GM21723 (cell line): ENCODE measurements around the gene TXNDC5.
A peak's percentile ranks its signal among the peaks of the same experiment; 100 is the strongest.
"Not testable (repeated sequence)": the region's sequence is repeated elsewhere in the genome, so short reads cannot be mapped to it uniquely, and the experiment has no call there.

Experiments used
- ATAC-seq: cut with Tn5 transposase; IDR thresholded peaks from one replicate; pipeline ENCODE4 v1.9.1; 2021; ENCODE audit warnings: mild to moderate bottlenecking, moderate library complexity; ENCODE audit not compliant: unreplicated experiment

Gene TXNDC5

GRCh38 chr6:7914991-7915789 is 4.6 kb upstream of the TXNDC5 start:
- ATAC-seq: no peak

GRCh38 chr6:7914311-7914710 is 3.7 kb upstream of the TXNDC5 start:
- no peak for ATAC-seq

DNA sequence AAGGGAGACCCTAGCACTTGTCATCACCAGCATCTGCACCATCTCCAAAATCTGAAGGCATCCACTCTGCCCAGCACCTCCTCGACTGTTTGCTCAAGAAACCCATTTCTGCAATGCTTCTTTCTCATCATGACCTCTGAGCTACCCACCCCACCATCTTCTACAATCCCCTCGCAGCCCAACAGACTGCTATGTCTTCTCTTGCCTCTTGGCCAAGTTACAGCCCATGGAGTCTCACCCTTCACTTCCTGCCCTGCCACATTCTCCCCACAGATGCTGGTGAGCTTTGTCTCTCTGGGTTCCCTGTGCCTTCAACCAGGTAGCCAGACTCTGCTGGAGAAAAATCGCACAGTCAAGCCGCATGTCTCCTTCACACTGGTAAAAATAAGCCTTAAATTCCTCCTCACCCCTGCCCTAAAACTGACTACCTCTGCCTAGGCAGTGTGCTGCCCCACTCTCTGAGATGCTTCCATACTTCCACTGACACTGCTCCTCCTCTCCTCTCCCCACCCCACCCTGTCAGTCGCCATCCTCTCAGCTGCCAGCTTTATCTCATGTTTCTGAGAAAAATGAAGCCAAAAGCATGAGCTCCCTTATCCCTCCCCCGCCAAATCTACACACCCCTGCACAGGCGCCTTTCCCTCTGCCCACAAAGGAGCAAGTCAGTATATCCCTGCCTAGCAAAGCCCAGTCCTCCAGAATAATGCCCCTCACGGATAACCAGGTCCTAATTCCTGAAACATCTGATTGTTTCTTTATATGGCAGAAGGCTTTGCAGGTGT is 2.3 kb upstream of the TXNDC5 start:
- ATAC-seq: no peak

DNA sequence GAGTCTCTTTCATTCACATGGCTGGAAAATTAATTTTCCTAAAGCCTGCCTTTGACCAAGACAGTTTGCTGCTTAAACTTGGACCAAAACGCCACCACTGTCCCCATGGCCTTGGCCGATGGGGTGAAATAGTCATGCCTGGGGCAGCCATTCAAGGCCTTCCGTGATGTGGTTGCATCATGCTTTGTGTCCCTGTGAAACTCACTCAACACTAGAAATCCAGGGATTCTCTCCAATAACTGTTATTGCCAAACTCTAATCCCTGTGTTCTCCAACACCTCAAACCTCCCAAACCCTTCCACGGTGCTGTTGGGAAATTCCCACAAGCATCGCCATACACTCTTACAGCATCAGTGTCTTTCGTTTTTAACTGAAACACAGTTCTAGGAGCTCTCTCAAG is 1.4 kb upstream of the TXNDC5 start:
- ATAC-seq: no peak

GRCh38 chr6:7911345-7911725 is 747 bp upstream of the TXNDC5 start:
- no peak for ATAC-seq

DNA sequence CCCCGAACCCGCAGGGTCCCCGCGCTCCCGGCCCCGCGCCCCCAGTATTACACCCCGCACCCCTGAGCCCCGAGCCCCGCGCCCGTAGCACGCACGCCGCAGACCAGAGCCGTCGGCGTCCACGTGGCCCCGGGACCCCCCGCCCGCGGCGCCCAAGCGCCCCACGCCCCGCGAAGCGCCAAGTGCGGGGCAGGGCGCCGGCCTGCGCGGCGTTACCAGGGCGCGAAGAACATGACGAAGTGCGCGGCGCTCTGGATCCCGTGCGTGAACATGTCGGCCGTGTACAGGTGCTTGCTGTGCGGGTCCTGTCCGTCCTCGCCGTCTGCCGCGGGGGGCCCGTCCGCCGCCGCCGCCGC is 312 bp downstream of the TXNDC5 start:
- ATAC-seq: no peak

DNA sequence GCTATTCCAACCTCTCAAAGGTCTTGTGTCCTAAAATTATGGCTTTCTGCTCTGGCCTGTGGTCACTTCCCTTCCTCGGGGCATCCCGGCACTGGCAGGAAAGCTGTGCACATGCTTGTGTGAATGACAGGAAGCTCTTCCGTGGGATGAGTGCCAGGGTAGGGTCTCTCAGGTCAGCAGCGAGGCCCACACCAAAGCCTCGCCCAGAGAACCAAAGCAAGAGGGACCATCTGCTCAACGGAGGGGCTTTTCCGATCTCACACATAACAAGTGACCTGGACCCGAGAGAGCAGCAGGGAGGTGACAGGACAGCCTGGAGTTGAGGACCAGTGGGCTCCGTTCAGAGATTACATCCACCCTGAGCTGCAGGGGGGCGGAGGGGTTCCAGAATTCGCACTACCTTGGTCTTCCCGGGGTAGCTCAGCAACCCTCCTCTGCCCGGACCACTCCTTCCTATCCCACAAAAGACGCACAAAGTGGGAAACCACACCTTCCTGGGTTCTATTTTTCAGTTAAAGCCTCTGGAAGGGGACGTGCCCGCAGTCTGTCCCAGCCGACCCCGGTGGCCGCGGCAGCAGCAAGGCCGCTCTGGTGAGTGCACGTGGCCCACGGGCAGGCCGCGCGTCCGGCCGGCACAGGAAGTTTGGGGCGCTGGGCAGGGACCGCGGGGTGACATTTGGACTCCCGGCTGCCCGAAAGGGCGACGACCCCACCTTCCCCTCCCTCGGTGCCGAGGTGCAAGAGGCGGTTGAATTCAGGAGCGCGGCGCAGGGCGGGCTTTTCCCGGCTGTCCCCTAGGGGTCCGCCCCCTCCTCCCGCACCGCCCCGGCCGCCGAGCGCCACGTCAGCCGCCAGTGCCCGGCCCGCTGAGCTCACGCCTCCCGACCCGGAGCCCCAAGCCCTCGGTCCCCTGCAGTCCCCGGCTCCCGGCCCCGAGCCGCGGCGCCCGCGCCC is 988 bp downstream of the TXNDC5 start:
- peak; percentile 32 for ATAC-seq

DNA sequence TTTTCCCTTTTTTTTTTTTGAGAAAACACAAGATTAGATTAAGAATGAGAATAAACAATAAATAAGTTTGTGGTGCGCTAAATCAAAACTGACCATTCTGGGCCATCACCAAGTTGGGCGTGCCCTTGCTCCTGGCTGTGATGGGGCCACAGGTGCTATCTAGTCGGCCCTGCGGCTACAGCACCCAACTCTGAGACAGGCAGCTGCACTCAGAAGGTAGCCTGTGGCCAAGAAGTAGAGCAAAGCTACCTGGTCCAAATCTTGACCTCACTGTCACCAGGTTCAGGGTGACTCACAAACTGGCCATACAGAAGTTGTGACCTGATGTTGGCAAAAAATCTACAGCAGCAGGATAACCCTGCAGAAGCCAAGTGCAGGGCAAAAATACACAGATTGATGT is 3.4 kb downstream of the TXNDC5 start:
- no peak for ATAC-seq

- no peak for ATAC-seq
These were observed 3.8 kb downstream of the TXNDC5 start for GRCh38 chr6:7906741-7907140.

DNA sequence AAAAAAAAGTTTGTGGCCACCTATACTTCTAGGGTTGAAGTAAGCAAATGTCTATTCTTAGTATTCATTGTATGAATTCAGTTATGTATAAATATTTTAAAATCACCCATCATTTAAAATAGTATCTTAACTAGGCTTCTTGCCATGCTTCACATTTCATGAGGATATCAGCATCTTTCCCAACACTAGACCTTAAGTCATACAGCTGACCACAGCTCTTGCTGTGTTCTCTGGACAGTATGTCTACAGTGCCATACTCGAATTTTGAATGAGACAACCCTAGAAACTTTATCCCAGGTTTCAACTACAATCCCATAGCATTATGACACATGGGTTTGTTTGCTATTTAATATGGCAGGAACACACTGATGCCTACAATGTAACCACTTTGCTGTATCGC is 5.2 kb downstream of the TXNDC5 start:
- no peak for ATAC-seq

DNA sequence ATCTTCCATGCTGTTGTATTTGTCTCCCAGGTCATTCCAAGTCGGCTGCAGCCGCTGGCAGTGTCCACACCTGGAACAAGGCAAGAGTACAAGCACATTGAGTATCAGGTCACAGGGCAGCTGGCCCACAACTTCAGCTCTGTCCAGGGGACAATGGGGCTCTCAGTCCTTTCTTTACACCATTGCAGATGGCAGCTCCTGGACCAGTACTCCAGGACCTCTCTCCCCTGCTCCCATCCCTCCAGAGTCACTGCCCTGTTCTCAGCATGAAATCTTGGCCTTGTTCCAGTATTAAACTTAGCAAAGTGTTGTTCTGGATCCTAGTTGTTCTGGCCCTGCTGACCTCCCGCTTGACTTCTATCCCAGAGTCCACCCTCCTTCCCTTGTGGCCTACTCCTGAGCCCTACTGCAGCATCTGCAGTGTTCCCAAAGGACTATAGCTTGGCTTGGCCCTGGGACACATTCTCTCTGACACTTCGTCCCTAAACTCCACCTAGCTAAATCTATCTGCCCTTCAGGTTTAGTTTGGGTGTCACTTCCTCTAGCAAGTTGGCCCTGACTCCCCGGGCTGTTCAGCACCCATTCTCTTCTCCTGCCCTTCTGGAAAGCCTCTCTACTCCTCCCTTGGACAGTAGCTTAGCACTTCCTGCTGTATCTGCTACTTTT is 5.8 kb downstream of the TXNDC5 start:
- ATAC-seq: no peak

- no peak for ATAC-seq
These were observed 6.9 kb downstream of the TXNDC5 start for GRCh38 chr6:7903673-7904072.

GRCh38 chr6:7902867-7903266 is 7.7 kb downstream of the TXNDC5 start:
- no peak for ATAC-seq

DNA sequence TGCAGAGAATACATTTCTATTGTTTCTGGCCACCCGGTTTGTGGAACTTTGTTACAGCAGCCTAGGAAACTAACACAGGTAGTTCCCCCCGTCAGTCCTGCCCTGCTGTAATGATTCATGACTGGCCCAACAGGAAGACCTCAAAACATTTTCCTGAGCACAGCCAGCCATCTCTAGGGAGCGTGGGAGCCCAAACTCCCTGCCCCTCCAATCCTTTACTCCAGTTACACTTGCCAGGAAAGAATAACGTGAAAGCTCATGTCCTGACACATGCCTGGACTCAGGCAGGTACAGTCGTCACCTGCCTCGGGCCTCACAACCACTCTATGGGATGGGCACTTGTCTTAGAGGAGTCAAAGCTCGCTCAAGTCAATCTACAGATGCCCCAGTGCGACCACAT is 8.4 kb downstream of the TXNDC5 start:
- no peak for ATAC-seq

DNA sequence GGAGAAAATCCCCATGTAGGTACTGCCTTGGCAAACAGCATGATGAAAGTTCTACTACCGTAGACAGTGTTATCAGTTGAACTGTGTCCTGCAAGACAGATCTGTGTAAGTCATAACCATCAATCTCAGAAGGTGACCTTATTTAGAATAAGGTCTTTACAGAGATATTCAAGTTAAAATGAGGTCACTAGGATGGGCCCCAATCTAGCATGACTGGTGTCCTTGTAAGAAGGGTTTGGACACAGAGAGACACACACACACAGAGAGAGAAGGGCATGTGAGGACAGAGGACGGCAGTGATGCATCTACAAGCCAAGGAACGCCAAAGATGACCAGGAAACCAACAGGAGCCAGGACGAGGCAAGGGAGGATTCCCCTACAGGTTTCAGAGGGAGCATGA is 8.8 kb downstream of the TXNDC5 start:
- ATAC-seq: no peak

GRCh38 chr6:7901056-7901455 is 9.5 kb downstream of the TXNDC5 start:
- ATAC-seq: no peak

DNA sequence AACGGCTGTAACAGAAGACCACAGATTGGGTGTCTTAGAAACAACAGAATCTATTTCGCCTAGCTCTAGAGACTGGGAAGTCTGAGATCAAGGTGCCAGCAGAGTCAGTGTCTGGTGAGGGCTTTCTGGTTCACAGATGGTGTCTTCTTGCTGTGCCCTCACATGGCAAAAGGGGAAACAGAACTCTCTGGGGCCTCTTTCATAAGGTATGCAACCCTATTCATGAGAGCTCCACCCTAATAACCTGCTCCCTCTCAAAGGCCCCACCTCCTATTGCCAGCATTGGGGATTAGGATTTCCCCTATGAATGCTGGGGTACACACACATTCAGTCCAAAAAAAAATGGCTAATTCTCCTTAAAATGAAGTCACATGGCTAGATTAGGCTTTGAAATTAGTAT is 10.0 kb downstream of the TXNDC5 start:
- no peak for ATAC-seq

GRCh38 chr6:7899889-7900213 is 10.7 kb downstream of the TXNDC5 start:
- ATAC-seq: no peak

DNA sequence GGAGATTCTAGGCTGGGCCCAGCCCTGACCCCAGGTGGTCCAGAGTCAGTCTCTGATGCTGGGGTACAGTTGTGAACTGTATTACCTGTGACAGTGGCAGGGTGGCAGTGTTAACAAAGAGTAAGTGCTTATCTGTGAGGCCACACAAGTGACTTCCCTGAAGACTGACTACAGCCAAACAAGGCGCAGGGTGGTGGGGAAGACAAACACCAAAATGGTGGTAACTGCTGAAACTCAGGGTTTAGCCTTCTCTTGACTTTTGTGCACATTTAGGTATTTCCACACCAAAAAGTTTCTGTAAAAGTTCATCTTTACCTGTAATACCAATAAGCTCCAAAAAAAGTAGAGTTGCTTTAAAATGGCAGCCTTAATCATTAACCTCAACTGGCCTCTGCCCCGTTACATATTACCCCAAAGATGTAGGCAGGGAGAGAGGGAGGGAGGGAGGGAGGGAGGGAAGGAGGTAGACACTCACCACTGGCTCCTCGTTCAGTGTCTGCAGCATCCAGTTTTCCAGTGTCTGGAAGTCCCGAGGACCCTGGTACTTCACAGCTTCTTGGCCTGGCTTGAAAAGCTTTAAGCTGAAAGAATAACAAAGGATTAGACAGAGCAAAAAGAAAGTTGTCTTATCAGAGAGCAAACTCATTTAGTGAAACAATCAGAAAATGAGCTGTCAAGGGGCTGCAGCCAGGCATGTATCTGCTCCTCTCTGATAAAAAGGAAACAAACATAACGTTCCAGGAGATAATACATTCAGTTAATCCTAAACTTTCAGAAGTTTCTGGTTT is 11.3 kb downstream of the TXNDC5 start:
- ATAC-seq: no peak

DNA sequence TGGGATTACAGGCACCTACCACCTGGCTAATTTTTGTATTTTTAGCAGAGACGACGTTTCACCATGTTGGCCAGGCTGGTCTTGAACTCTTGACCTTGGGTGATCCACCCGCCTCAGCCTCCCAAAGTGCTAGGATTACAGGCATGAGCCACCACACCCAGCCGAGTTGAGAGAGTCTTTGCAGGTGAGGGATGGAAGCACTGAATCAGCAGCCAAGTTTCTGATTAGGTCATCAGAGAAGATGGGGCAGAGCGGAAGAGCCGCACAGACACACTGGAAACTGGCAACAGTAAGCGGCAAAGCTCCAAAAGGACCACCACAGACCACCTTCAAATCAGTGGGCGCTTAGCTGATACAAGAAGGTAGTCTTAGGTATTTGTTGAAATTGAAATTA is 12.4 kb downstream of the TXNDC5 start:
- not testable (repeated sequence) for ATAC-seq
